GM12878 (cell line): ENCODE data around the gene CASTOR1.

Experiments
- EZH2 ChIP-seq: IDR thresholded peaks from 2 replicates; pipeline ENCODE4 v1.6.1; 2012; ENCODE audit warnings: low read depth, mild to moderate bottlenecking, control low read depth, inconsistent platforms, low read length, borderline replicate concordance; ENCODE audit not compliant: control insufficient read depth
- FOXM1 ChIP-seq: IDR thresholded peaks from 2 replicates; pipeline ENCODE4 v1.6.1; 2012; ENCODE audit warnings: low read depth, mild to moderate bottlenecking, inconsistent platforms, low read length, moderate library complexity
- HCFC1 ChIP-seq: fragments of 150-350 bp; IDR thresholded peaks from 2 replicates; pipeline ENCODE4 v1.6.1; 2014; ENCODE audit warnings: low read length
- IKZF2 ChIP-seq, 2 experiments: fragments of 450-650 bp; IDR thresholded peaks; 2 replicates each; pipeline ENCODE4 v1.6.1; 2017; ENCODE audit warnings: mild to moderate bottlenecking in 2 of 2, moderate library complexity in 2 of 2
- MYC ChIP-seq: IDR thresholded peaks from 2 replicates; pipeline ENCODE4 v1.6.1; 2011; ENCODE audit warnings: mild to moderate bottlenecking, low read length, moderate library complexity, inconsistent platforms; ENCODE audit not compliant: insufficient read depth, insufficient replicate concordance, insufficient read length, severe bottlenecking
- POLR2A ChIP-seq: IDR thresholded peaks from 2 replicates; pipeline ENCODE4 v1.6.1; 2011; ENCODE audit warnings: low read depth, mild to moderate bottlenecking, low read length
- POLR2AphosphoS5 ChIP-seq: IDR thresholded peaks from 2 replicates; pipeline ENCODE4 v1.6.1; 2011; ENCODE audit warnings: mild to moderate bottlenecking, low read length, inconsistent platforms
- PRDM15 ChIP-seq: fragments of 450-650 bp; formaldehyde crosslinking; IDR thresholded peaks from 2 replicates; pipeline ENCODE4 v1.4.0; 2020; ENCODE audit warnings: mild to moderate bottlenecking, moderate library complexity
- SIN3A ChIP-seq: IDR thresholded peaks from 2 replicates; pipeline ENCODE4 v1.6.1; 2012; ENCODE audit warnings: low read depth, low read length, improper control_type of control experiment
- SRF ChIP-seq, 2 experiments: IDR thresholded peaks; 2 replicates each; pipeline ENCODE4 v1.6.1; 2011; ENCODE audit warnings: low read depth in 2 of 2, low read length in 2 of 2, mild to moderate bottlenecking in 1 of 2, moderate library complexity in 1 of 2
- STAT3 ChIP-seq: IDR thresholded peaks from 2 replicates; pipeline ENCODE4 v1.6.1; 2011; ENCODE audit warnings: low read depth, low read length, improper control_type of control experiment
- TF ChIP-seq, protein P1 (sequence below), 3 experiments: IDR thresholded peaks in 2 of 3; conservative IDR thresholded peaks in 1 of 3; 2 replicates each; pipeline ENCODE4 v1.5.1; 2011; ENCODE audit warnings: low read depth in 3 of 3, low read length in 3 of 3, mild to moderate bottlenecking in 3 of 3, control low read depth in 2 of 3, moderate library complexity in 2 of 3, inconsistent platforms in 1 of 3, mixed read lengths in 1 of 3; ENCODE audit not compliant: control insufficient read depth in 2 of 3, insufficient read depth in 1 of 3; ENCODE audit errors: extremely low read depth in 1 of 3
- TF ChIP-seq, protein P2 (sequence below): IDR thresholded peaks from 2 replicates; pipeline ENCODE4 v1.6.1; 2011; ENCODE audit warnings: borderline replicate concordance, low read depth, mild to moderate bottlenecking, moderate library complexity, mixed read lengths, low read length; ENCODE audit not compliant: insufficient read depth; ENCODE audit errors: extremely low read length
- TF ChIP-seq, protein P3 (sequence below): IDR thresholded peaks from 2 replicates; pipeline ENCODE4 v1.6.1; 2012; ENCODE audit warnings: mild to moderate bottlenecking, low read depth, low read length

GRCh38 chr22:30276039-30276438, 13.3 kb downstream of the CASTOR1 start:
- no peak for TF ChIP-seq EZH2
- TF ChIP-seq, protein P1, sequence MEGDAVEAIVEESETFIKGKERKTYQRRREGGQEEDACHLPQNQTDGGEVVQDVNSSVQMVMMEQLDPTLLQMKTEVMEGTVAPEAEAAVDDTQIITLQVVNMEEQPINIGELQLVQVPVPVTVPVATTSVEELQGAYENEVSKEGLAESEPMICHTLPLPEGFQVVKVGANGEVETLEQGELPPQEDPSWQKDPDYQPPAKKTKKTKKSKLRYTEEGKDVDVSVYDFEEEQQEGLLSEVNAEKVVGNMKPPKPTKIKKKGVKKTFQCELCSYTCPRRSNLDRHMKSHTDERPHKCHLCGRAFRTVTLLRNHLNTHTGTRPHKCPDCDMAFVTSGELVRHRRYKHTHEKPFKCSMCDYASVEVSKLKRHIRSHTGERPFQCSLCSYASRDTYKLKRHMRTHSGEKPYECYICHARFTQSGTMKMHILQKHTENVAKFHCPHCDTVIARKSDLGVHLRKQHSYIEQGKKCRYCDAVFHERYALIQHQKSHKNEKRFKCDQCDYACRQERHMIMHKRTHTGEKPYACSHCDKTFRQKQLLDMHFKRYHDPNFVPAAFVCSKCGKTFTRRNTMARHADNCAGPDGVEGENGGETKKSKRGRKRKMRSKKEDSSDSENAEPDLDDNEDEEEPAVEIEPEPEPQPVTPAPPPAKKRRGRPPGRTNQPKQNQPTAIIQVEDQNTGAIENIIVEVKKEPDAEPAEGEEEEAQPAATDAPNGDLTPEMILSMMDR (IDR thresholded peaks at IDR 0.05 in 2 of 3, conservative IDR thresholded peaks at IDR 0.05 in 1 of 3; ENCODE audit: control insufficient read depth in 2 of 3, extremely low read depth in 1 of 3, insufficient read depth in 1 of 3, low read depth in 3 of 3, low read length in 3 of 3), result no peak
- no peak for TF ChIP-seq MYC
- TF ChIP-seq SIN3A, result no peak
- TF ChIP-seq POLR2A, result no peak
- no peak for TF ChIP-seq HCFC1
- TF ChIP-seq FOXM1, result no peak
- TF ChIP-seq, protein P2, sequence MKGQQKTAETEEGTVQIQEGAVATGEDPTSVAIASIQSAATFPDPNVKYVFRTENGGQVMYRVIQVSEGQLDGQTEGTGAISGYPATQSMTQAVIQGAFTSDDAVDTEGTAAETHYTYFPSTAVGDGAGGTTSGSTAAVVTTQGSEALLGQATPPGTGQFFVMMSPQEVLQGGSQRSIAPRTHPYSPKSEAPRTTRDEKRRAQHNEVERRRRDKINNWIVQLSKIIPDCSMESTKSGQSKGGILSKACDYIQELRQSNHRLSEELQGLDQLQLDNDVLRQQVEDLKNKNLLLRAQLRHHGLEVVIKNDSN, result no peak
- no peak for TF ChIP-seq PRDM15 (CRISPR knock-in tag)
- TF ChIP-seq SRF (IDR thresholded peaks at IDR 0.05; ENCODE audit: low read depth in 2 of 2, low read length in 2 of 2), result no peak
- TF ChIP-seq, protein P3, sequence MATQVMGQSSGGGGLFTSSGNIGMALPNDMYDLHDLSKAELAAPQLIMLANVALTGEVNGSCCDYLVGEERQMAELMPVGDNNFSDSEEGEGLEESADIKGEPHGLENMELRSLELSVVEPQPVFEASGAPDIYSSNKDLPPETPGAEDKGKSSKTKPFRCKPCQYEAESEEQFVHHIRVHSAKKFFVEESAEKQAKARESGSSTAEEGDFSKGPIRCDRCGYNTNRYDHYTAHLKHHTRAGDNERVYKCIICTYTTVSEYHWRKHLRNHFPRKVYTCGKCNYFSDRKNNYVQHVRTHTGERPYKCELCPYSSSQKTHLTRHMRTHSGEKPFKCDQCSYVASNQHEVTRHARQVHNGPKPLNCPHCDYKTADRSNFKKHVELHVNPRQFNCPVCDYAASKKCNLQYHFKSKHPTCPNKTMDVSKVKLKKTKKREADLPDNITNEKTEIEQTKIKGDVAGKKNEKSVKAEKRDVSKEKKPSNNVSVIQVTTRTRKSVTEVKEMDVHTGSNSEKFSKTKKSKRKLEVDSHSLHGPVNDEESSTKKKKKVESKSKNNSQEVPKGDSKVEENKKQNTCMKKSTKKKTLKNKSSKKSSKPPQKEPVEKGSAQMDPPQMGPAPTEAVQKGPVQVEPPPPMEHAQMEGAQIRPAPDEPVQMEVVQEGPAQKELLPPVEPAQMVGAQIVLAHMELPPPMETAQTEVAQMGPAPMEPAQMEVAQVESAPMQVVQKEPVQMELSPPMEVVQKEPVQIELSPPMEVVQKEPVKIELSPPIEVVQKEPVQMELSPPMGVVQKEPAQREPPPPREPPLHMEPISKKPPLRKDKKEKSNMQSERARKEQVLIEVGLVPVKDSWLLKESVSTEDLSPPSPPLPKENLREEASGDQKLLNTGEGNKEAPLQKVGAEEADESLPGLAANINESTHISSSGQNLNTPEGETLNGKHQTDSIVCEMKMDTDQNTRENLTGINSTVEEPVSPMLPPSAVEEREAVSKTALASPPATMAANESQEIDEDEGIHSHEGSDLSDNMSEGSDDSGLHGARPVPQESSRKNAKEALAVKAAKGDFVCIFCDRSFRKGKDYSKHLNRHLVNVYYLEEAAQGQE, result no peak
- TF ChIP-seq POLR2AphosphoS5, result no peak
- TF ChIP-seq STAT3, result no peak
- no peak for TF ChIP-seq IKZF2 (IDR thresholded peaks at IDR 0.05)
